Mucosa of rectum (tissue), 2 donors: ENCODE results near the gene CYB561A3.

Source experiments
- H3K27ac ChIP-seq, 2 donors: one replicate each; pipeline ENCODE4 v1.7.0; 2013; ENCODE audit warnings: inconsistent platforms in 2 of 2, low read depth in 2 of 2, low read length in 2 of 2
- H3K27me3 ChIP-seq, 2 donors: one replicate each; pipeline ENCODE4 v1.7.0; 2013; ENCODE audit warnings: low read length in 2 of 2; ENCODE audit not compliant: control insufficient read depth in 2 of 2, insufficient read depth in 2 of 2
- H3K36me3 ChIP-seq, 2 donors: one replicate each; pipeline ENCODE4 v1.7.0; 2013; ENCODE audit warnings: low read length in 2 of 2; ENCODE audit not compliant: control insufficient read depth in 2 of 2, insufficient read depth in 2 of 2
- H3K4me1 ChIP-seq, 2 donors: one replicate each; pipeline ENCODE4 v1.7.0; 2013; ENCODE audit warnings: low read length in 2 of 2, mild to moderate bottlenecking in 1 of 2; ENCODE audit not compliant: control insufficient read depth in 2 of 2, insufficient read depth in 2 of 2
- H3K4me3 ChIP-seq, 2 donors: one replicate each; pipeline ENCODE4 v1.7.0; 2013; ENCODE audit warnings: low read length in 2 of 2
- H3K9ac ChIP-seq, 2 donors: one replicate each; pipeline ENCODE4 v1.7.0; 2013; ENCODE audit warnings: low read length in 2 of 2, low read depth in 1 of 2, mild to moderate bottlenecking in 1 of 2
- H3K9me3 ChIP-seq, 2 donors: one replicate each; pipeline ENCODE4 v1.7.0; 2013; ENCODE audit warnings: low read length in 2 of 2; ENCODE audit not compliant: control insufficient read depth in 2 of 2
- donor health status: healthy.
- donor health status: Normal muscosa, but diverticular disease.

CYB561A3 gene

GRCh38 chr11:61369372-61370348, 8.0 kb upstream of the CYB561A3 start:
- no peak overlapping the region for H3K9ac ChIP-seq

GRCh38 chr11:61368646-61369045, 7.0 kb upstream of the CYB561A3 start:
- H3K4me1 ChIP-seq = no peaks in the 10 kb centered on the region
- H3K36me3 ChIP-seq = peaks cover 43 to 47% of the 10 kb centered on the region in 2 donors
- H3K9me3 ChIP-seq = no peaks in the 10 kb centered on the region

More at GRCh38 chr11:61369372-61370348, 8.0 kb upstream of the CYB561A3 start:
- Histone ChIP-seq H3K4me1 (no peaks in the 10 kb centered on the region), H3K36me3 (peaks cover 41 to 42% of the 10 kb centered on the region in 2 donors), H3K4me3 (no peak overlapping the region), H3K9me3 (no peaks in the 10 kb centered on the region), H3K27me3 (no peaks in the 10 kb centered on the region), H3K27ac (no peak overlapping the region)

DNA sequence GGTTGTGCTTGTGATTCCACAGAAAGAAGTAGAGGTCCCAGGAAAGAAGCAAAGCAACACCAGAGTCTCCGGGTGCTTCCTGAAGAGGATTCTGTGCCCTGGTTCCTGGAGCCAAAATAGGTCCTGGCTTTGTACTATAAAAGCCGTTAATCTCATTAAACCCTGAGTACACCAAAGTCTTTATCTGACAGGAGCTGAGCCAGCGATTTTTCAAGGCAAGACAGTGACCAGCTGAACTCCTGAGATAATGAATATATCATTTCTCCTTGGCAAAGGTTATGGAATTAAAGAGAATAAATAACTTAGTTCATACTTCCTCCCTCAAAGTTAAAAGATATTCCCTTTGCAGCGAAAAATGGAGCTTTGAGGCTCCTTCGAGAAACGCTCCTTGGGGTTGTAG, 5.7 kb upstream of the CYB561A3 start:
- Histone ChIP-seq H3K4me1 (peaks cover 0 to 6% of the 10 kb centered on the region in 2 donors), H3K27ac (no peak overlapping the region), H3K36me3 (peaks cover 45 to 47% of the 10 kb centered on the region in 2 donors), H3K9ac (no peak overlapping the region), H3K9me3 (no peaks in the 10 kb centered on the region), H3K4me3 (no peak overlapping the region), H3K27me3 (no peaks in the 10 kb centered on the region)

More at GRCh38 chr11:61368646-61369045, 7.0 kb upstream of the CYB561A3 start:
- H3K27ac ChIP-seq = no peak overlapping the region
- H3K27me3 ChIP-seq = no peaks in the 10 kb centered on the region
- H3K9ac ChIP-seq = no peak overlapping the region
- no peak overlapping the region for H3K4me3 ChIP-seq

- Histone ChIP-seq H3K36me3 (peaks cover 36 to 41% of the 10 kb centered on the region in 2 donors), H3K9ac (no peak overlapping the region), H3K27ac (no peak overlapping the region), H3K9me3 (no peaks in the 10 kb centered on the region), H3K27me3 (no peaks in the 10 kb centered on the region), H3K4me3 (no peak overlapping the region), H3K4me1 (peaks cover 6 to 21% of the 10 kb centered on the region in 2 donors)
Observed at GRCh38 chr11:61364012-61364675, 2.5 kb upstream of the CYB561A3 start.

GRCh38 chr11:61362542-61362875, 827 bp upstream of the CYB561A3 start:
- peak overlapping the region; percentile 100 for H3K27ac ChIP-seq
- H3K27me3 ChIP-seq = no peaks in the 10 kb centered on the region
- peak overlapping the region; percentile 79 to 88 for H3K4me3 ChIP-seq
- peaks cover 22 to 26% of the 10 kb centered on the region in 2 donors for H3K36me3 ChIP-seq
- peak overlapping the region; percentile 90 to 97 for H3K9ac ChIP-seq
- peaks cover 15 to 31% of the 10 kb centered on the region in 2 donors for H3K4me1 ChIP-seq
- H3K9me3 ChIP-seq = no peaks in the 10 kb centered on the region

DNA sequence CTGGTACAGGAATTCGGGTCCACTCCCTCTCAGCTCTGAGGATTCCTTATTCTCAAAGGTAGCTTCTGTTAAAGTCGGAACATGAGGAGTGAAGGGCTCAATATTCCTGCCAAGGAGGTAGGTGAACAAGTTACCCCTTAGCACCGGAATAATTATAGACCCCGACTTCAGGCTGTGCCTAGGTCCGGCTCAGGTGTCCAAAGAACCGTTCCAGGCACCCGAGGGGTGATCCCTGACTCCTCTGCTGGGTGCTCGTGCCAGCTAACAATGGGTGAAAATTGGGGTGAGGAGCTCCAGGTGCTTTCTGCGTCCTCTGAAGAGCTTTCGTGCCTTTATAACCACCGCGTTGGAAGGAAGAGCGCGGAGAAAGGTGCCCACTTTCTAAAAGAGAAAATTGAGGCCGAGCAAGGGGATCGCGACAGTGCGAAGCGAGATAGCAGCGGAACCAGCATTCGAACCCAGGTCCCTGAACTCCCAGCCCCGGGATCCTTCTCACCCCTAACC, 393 bp downstream of the CYB561A3 start:
- peaks cover 18 to 38% of the 10 kb centered on the region in 2 donors for H3K4me1 ChIP-seq
- no peaks in the 10 kb centered on the region for H3K9me3 ChIP-seq
- H3K27ac ChIP-seq = peak overlapping the region; percentile 100
- H3K9ac ChIP-seq = peak overlapping the region; percentile 90 to 97
- peak overlapping the region; percentile 79 to 88 for H3K4me3 ChIP-seq
- no peaks in the 10 kb centered on the region for H3K27me3 ChIP-seq
- peaks cover 12 to 16% of the 10 kb centered on the region in 2 donors for H3K36me3 ChIP-seq

- Histone ChIP-seq H3K27me3 (no peaks in the 10 kb centered on the region), H3K9me3 (no peaks in the 10 kb centered on the region), H3K9ac (no peak overlapping the region), H3K4me3 (no peak overlapping the region), H3K4me1 (peaks cover 18 to 40% of the 10 kb centered on the region in 2 donors), H3K36me3 (peaks cover 4 to 5% of the 10 kb centered on the region in 2 donors), H3K27ac (peak overlapping the region; percentile 77 to 79)
Observed at GRCh38 chr11:61359516-61359915, 2.2 kb downstream of the CYB561A3 start.

- Histone ChIP-seq H3K4me3 (no peak overlapping the region), H3K9ac (no peak overlapping the region), H3K36me3 (peaks cover 4 to 6% of the 10 kb centered on the region in 2 donors), H3K27ac (peak overlapping the region; percentile 77 to 79), H3K27me3 (no peaks in the 10 kb centered on the region), H3K4me1 (peaks cover 20 to 49% of the 10 kb centered on the region in 2 donors), H3K9me3 (no peaks in the 10 kb centered on the region)
Observed at GRCh38 chr11:61358566-61358965, 3.1 kb downstream of the CYB561A3 start.

GRCh38 chr11:61357894-61358239, 3.8 kb downstream of the CYB561A3 start:
- H3K9ac ChIP-seq = no peak overlapping the region
- H3K27ac ChIP-seq = peak overlapping the region; percentile 9 to 61
- no peak overlapping the region for H3K4me3 ChIP-seq
- no peaks in the 10 kb centered on the region for H3K27me3 ChIP-seq
- H3K9me3 ChIP-seq = no peaks in the 10 kb centered on the region
- H3K36me3 ChIP-seq = peaks cover 10 to 13% of the 10 kb centered on the region in 2 donors
- peaks cover 20 to 53% of the 10 kb centered on the region in 2 donors for H3K4me1 ChIP-seq
